HT1080 (cell line): Measurements from ENCODE around the gene NUP210. TPM values are rescaled to one million over a fixed set of nuclear protein-coding genes. Genes with fewer than 3 reads are reported as not detected.
A peak's percentile ranks its signal among the peaks of the same experiment; 100 is the strongest.

Experiments used
- DNase-seq: peaks from one replicate; pipeline ENCODE4 v3.0.0-alpha.2; 2015; ENCODE audit warnings: low read depth
- total RNA-seq: library from RNA; depleted of rRNA; stranded (reverse); fragments of >200 nt; shearing (Covaris generic); gene quantifications from 2 replicates; pipeline ENCODE4 v1.2.3, GENCODE V29; 2014

The NUP210 gene
- total RNA-seq, 1 experiment from 2014 or later, result 0.39 TPM

DNA sequence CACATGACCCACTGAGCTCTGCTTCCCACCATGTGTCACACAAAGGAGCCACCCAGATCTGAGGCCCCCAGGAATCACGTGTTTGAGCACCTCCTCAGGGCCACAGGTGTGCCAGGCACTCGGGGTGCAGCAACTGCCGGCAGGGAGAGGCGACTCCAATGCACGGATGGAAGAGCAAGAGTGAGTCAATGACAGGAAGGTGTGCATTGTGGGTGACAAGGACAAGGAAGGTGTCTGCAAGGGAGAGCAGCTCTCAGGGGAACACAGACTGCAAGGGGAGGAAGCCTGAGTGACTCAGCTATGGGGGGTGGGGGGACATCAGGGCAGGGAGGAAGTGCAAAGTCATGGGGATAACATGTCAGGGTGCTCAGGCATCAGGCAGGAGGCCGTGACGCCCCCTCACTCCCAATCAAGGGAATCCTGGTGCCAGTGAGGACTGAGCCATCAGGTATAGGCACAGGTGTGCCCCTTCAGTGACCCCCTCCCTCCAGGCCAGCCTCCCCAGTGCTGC, 67.4 kb downstream of the NUP210 start:
- DNase-seq, result peak; percentile 70

DNA sequence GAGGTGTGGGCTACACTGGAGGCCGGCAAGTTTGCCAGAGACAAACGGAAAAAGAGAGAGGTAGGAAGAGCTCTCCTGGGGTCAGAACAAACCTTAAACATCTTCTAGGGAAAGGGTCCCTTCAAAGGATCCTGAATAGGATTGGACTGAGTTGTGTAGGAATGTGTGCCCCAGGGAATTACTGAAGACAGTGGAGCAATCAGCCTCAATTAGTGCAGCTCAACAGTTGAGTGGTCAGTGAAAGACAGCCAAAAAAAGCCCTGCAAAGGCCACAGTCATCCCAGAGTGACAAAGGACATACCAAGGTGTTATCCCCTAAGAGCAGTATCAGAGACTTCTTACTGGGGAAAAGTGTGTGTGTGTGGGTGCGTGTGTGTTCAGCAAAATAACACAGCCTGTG, 70.3 kb downstream of the NUP210 start:
- DNase-seq, result no peak

DNA sequence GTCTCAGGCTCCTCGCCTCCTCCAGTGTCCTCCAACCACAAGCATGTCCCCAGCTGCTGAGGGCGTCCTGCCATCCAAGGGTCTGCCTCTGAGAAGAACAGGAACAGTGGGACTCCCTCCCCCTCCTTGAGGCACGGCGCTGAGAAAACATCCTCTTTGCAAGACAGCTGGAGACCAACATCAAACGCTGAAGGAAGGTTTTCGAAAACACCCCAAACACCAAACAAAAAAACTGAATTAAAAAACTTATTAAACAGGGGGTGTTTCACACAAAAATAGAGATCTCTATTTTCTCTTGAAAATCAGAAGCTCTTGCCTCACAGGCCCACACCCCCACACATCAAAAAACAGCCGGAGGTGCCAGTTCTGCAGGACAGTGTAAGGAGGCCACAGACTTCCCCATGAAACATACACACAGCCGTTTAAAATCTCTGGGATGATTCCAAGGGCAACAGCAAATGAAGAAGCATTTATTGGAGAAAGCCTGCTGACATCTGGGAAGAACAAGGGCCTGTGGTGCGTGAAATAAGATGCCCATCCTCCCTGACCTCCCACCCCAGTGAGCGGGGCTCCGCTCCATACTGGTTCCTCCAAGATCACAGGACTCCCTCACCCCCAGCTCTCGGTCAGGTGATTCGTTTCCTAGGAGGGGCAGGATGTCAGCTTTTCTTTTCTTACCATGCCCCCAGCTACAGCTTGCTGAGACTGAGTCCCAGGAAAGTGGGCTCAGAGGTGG, 71.3 kb downstream of the NUP210 start:
- no peak for DNase-seq

GRCh38 chr3:13348100-13348499, 72.0 kb downstream of the NUP210 start:
- DNase-seq, result no peak

DNA sequence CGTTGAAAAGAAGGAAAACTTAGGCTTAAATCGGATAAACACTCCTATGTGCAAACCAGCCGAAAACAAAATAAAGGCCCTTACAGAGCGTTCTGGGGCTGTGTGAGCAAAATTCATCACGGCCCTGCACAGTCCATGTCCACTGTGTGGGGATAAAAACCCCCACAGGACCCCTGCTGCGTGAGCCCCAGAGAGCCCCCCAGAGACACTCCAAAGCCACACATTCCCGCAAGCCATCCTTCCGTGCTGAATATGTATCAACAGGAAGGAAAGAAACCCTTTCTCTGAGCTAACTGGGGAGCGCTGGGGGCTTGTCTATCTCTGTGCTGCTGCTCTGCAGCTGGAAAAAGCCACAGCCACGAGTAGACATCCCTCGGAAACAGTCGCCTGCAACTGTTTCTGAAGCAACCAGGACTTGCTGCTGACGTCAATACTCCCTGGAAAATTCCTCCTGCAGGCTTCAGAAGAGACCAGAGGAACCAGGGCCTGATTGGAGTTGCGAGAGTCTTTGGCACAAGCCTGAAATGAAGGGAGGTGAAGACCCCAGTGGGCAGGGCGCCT, 72.7 kb downstream of the NUP210 start:
- no peak for DNase-seq

DNA sequence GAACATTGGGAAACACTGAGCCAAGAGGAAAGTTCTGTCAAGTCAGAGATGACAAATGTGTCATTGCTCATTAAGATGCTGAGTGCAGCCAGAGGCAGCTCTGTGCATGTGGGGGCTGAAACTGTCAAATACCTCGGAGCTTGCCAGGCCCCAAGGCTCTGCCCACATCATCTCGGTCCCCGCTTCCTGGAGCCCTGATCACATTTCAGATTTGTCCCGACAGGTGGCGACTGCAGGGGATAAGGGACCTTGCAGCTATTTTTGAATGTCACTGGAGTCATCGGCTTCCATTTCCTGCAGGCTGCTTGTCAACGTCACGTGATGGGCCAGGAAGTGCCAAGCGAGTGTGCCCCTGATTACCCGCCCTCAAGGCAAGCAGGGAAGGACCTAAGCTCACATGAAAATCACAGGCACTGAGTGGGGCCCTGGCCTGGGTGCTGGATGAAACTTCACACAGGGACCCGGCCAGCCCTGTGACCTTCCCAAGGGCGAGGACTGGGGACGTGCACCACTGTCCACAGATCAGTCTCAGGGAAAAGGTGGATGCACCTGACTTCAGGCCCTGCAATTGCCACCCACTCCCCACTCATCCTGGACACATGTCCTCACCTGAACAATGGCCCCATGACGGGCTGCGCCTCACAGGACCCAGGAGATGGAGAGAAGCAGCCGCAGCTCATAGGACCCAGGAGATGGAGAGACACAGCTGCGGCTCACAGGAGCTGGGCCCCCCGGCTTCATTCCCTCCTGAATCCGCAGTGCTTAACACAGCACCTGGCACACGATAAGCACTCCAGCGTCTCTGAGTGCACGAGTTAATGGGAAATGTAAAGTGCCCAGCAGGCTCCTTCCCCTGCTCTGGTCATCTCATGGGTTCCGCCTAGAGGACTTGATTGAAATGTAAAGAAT, 73.4 kb downstream of the NUP210 start:
- peak; percentile 38 for DNase-seq

- no peak for DNase-seq
These were observed 74.3 kb downstream of the NUP210 start for GRCh38 chr3:13345772-13346171.

- DNase-seq, result no peak
These were observed 74.8 kb downstream of the NUP210 start for GRCh38 chr3:13345284-13345683.

DNA sequence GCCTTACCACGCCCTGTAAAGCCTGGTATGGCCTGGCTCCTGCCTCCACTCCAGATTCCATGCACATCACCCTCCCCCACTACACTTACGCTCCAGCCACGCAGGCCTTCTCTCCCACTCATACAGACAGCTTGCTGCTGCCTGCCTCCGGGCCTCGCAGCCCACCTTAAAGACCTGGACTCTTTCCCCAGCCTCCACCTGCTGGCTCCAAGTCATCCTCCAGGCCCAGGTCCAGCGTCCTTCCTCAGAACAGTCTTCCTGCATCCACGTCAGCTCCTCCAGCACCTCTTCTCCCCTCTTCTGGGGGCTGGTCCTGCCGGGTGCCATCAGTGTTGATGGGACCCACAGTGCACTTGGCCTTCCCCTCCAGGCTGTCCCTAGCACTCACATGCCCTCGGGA, 75.5 kb downstream of the NUP210 start:
- DNase-seq, result no peak

DNA sequence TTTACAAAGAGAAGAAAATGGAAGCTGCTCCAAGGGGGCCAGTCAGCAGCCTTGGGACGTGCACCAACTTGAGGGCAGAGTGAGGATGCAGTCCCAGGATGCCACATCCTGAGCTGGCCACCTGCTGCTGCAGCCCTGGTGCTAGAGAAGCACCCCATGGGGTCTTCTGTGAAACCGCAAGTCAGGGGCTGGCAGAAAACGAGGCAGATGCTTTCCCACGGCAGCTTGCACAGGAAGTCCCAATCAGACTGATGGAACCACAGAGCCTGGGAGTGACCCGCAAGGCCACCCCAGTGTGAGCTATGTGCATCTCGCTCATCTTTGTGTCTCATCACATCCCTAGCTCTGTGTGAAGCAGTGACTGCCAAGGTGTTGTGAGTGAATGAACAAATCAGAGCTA, 76.5 kb downstream of the NUP210 start:
- peak; percentile 26 for DNase-seq

DNA sequence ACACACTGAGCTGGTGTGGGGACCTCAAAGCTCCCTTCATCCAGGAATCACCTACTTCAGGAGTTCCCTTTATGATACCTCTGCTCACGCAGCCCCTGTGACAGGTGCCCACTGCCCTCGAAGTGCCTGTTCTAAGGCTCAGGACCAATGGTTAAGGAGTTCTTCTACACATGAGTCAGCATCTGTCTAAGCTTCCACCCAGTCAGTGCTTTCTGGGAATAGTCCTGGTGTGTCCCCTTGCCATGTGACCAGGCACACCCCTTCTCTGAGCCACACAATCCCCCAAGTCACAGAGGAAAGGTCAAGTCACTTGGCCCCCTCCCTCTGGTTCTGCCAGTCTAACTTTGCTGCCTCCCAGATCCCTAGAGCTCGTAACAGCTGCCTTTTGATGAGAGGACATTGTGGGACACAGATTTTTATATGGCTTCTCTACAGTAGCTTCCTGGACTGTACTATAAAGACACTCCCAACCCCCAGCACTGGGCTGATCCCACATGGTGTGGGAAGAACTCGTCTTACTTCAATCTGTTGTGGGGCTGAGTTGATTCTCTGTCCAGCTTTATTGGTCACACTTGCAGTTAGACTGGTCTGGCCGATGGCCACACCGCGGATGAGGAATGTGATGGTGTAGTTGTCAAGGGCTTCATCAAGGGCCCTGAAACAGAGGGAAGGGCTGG, 78.8 kb downstream of the NUP210 start:
- DNase-seq, result no peak

GRCh38 chr3:13339833-13340232, 80.3 kb downstream of the NUP210 start:
- no peak for DNase-seq

GRCh38 chr3:13338996-13339395, 81.1 kb downstream of the NUP210 start:
- DNase-seq, result no peak

- DNase-seq, result peak; percentile 11
These were observed 81.9 kb downstream of the NUP210 start for GRCh38 chr3:13338231-13338630.

DNA sequence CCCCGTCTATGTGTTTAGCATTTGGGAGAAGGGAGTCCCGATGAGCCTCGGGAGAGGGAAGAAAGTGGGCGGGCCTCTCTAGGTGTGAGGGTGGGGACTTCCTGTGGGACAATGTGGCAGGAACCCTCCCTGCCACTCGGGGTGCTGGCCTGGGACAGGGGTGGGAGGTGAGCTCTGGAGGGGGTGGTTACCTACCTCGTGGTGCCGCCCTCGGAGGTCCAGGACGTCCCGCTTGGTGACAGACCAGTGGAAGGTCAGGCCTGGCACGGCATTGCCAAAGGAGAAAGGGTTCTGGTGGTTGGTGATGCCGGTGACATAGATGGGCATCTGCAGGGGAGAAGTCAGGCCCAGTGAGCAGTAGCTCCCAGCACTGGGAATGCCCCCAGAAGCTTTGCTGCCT, 83.5 kb downstream of the NUP210 start:
- DNase-seq, result no peak

DNA sequence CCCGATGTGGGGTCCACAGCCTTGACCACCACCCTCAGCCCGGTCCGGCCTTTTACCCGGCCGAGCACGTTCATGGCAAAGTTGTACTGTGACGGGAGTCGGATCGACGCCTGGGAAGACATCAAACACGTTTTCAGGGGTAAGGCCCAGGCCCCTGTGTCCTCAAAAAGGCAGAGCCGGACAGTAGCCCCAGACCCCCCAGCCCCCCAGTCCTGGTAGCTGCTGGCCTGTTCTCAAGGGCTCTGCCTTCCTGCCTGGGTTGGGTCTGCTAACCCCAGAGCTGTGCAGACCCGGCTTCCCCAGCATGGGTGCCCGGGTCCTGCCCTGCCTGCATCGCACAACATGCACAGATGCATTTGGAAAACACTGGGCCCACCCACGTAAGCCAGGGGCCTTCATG, 84.6 kb downstream of the NUP210 start:
- no peak for DNase-seq

- DNase-seq, result no peak
These were observed 85.1 kb downstream of the NUP210 start for GRCh38 chr3:13335059-13335458.

DNA sequence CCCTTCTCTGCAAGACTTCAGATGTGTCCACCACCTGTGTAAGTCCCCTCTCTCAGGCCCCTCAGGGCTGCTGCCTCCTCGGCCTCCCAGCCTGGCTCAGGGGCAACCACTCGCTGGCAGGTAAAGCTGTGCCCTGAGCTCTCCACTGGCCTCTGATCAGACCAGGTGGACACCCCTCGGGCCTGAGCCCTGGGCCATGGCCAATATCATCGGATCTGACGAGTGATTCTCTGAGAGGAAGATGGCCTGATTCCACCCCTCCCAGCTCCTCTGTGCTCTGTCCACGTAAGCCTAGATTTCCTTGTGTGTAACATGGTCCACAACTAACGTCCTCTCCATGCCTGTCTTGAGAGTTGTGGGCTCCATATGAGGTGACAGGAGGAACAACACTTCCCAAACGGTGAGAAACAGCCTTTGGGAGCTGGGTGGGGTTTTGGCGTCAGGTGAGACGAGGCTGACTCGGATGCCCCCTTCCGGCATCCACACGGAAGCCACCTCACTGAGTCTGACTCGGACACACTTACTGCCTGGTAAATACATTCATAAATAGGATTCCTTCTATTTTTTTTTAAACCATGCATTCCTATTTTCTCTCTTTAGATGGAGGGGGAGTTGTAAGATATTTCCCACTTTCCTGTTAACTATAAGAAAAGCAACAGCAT, 86.8 kb downstream of the NUP210 start:
- DNase-seq, result no peak

DNA sequence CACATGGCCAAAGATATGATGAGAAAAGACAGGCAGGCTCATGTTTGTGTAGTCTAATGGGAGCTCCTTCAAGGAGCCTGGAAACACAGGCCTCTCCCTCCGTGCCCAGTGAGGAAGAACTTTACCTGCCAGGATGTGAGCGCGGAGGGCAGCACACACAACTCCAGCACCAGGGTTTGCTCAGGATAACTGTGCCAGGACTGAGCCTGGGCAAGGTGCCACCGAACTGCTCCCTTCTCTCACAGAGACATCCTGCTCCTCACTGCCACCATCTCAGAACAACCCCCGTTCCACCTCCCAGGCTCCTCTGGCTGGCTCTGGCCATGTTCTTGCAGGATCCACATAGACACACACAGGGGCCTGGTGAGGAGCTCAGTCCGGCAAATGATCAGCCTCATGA, 87.4 kb downstream of the NUP210 start:
- no peak for DNase-seq

GRCh38 chr3:13332158-13332557, 88.0 kb downstream of the NUP210 start:
- peak; percentile 9 for DNase-seq

- no peak for DNase-seq
These were observed 90.4 kb downstream of the NUP210 start for GRCh38 chr3:13329746-13330145.
